ENCODE data around the gene ADAMTS15. TPM values are rescaled to one million over a fixed set of nuclear protein-coding genes. Genes with fewer than 3 reads are reported as not detected.

Gene ADAMTS15
- total RNA-seq, 1 donor from 2014 or later, result 1.2 TPM

DNA sequence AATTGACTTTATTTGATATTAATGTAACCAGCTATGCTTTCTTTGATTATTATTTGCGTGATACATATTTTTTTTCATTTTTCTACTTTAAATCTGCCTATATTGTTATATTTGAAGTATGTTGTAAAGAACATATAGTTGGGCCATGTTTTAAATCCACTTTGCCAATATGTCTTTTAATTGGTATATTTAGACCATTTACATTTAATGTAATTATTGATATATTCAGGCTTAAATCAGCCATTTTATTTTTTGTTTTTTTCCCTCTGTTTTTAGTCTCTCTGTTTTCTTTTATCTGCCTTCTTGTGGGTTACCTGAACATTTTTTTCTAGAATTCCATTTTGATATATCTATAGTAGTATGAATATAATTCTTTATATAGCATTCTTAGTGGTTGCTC lies 55.9 kb downstream of the ADAMTS15 start:
- H3K27me3 Mint-ChIP-seq, result no peaks in the 10 kb centered on the region
- H3K27ac Mint-ChIP-seq, result no peak overlapping the region
- no peak overlapping the region for H3K4me3 Mint-ChIP-seq (ENCODE audit: low read depth)
- no peaks in the 10 kb centered on the region for H3K4me1 Mint-ChIP-seq (ENCODE audit: low read depth)
- peaks cover 5% of the 10 kb centered on the region for H3K36me3 Mint-ChIP-seq (ENCODE audit: insufficient read depth)
- TF ChIP-seq, protein P1, sequence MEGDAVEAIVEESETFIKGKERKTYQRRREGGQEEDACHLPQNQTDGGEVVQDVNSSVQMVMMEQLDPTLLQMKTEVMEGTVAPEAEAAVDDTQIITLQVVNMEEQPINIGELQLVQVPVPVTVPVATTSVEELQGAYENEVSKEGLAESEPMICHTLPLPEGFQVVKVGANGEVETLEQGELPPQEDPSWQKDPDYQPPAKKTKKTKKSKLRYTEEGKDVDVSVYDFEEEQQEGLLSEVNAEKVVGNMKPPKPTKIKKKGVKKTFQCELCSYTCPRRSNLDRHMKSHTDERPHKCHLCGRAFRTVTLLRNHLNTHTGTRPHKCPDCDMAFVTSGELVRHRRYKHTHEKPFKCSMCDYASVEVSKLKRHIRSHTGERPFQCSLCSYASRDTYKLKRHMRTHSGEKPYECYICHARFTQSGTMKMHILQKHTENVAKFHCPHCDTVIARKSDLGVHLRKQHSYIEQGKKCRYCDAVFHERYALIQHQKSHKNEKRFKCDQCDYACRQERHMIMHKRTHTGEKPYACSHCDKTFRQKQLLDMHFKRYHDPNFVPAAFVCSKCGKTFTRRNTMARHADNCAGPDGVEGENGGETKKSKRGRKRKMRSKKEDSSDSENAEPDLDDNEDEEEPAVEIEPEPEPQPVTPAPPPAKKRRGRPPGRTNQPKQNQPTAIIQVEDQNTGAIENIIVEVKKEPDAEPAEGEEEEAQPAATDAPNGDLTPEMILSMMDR (IDR thresholded peaks at IDR 0.05; ENCODE audit: unreplicated experiment), result no peak
- peaks cover 39% of the 10 kb centered on the region for H3K9me3 Mint-ChIP-seq (ENCODE audit: low read depth)
- no peak for DNase-seq (ENCODE audit: low spot score, unreplicated experiment)

DNA sequence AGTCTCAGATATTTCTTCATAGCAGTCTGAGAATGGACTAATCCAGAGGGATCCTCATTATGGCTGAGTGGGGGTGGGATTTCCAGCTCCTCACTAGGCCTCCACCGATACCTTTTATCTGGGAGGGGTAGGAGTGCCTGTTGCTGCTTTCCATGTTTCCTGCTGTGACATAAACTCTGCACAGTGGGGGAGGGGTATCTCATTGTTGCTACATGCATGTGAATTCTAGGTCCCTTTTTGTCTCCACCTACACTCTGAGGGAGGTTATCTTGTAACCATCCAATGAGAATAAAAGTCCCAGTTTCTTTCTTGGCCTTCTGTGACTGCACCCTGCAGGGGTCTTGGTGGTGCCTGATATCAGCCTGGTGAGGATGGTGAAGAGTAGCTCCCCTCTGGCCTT lies 60.5 kb downstream of the ADAMTS15 start:
- TF ChIP-seq, protein P1 (IDR thresholded peaks at IDR 0.05; ENCODE audit: unreplicated experiment), result no peak
- Mint-ChIP-seq H3K36me3 (ENCODE audit: insufficient read depth) (peaks cover 3% of the 10 kb centered on the region), H3K27me3 (peaks cover 4% of the 10 kb centered on the region), H3K9me3 (ENCODE audit: low read depth) (peaks cover 30% of the 10 kb centered on the region), H3K4me3 (ENCODE audit: low read depth) (no peak overlapping the region), H3K4me1 (ENCODE audit: low read depth) (no peaks in the 10 kb centered on the region), H3K27ac (no peak overlapping the region)
- no peak for DNase-seq (ENCODE audit: low spot score, unreplicated experiment)

DNA sequence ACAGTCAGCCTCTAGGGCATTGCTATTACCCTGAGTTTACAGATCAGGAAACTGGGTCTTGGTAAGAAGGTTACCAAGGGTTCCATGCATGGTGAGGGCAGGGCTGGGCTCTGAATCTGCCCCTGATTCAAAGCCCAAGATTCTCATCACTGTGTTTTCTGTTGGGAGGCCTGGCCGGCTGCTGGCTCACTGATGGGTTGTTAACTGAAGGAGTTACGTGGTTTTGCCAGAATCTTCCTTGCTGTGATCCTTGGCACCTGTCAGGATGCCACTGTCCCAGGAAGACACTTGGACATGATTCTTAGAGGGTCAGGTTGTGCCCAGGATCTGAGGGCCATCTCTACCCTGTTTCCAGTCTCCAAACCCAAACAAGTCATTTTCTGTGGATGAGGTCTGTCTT lies 61.5 kb downstream of the ADAMTS15 start:
- TF ChIP-seq, protein P1 (IDR thresholded peaks at IDR 0.05; ENCODE audit: unreplicated experiment), result no peak
- Mint-ChIP-seq H3K27me3 (peaks cover 4% of the 10 kb centered on the region), H3K27ac (no peak overlapping the region), H3K4me1 (ENCODE audit: low read depth) (no peaks in the 10 kb centered on the region), H3K4me3 (ENCODE audit: low read depth) (no peak overlapping the region), H3K9me3 (ENCODE audit: low read depth) (peaks cover 25% of the 10 kb centered on the region), H3K36me3 (ENCODE audit: insufficient read depth) (peaks cover 3% of the 10 kb centered on the region)
- DNase-seq (ENCODE audit: low spot score, unreplicated experiment), result no peak

DNA sequence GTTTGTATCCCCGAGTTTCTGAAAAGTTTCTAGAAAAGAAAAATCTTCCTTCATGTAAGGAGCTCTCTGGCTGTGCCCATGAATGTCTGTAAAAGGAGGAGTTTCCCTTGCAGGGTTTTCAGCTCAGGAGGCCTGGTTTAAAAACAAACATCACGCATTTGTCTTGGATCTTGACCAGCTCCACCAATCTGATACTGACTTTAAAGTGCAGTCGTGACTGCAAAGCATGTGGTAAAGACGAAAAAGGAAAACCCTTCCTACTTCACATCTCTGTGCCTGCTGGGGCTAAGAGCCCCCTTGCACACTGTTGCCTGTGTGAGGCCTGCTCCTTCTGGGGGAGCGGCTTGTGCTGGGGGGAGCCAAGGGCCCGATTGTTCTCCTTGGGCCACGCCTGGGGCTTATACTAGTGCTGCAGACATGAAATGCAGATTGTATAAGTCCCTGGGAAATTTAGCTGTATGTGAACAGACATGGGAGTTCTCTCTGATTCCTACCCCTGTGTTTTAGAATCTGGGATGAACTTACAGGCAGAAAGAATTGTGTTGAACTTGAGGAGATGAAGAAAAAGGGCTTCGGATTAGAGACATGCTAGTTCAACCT lies 62.1 kb downstream of the ADAMTS15 start:
- no peak overlapping the region for H3K27ac Mint-ChIP-seq
- H3K4me3 Mint-ChIP-seq (ENCODE audit: low read depth), result no peak overlapping the region
- H3K36me3 Mint-ChIP-seq (ENCODE audit: insufficient read depth), result peaks cover under 1% of the 10 kb centered on the region
- no peaks in the 10 kb centered on the region for H3K4me1 Mint-ChIP-seq (ENCODE audit: low read depth)
- H3K27me3 Mint-ChIP-seq, result peaks cover 4% of the 10 kb centered on the region
- TF ChIP-seq, protein P1 (IDR thresholded peaks at IDR 0.05; ENCODE audit: unreplicated experiment), result no peak
- DNase-seq (ENCODE audit: low spot score, unreplicated experiment), result no peak
- peaks cover 19% of the 10 kb centered on the region for H3K9me3 Mint-ChIP-seq (ENCODE audit: low read depth)

DNA sequence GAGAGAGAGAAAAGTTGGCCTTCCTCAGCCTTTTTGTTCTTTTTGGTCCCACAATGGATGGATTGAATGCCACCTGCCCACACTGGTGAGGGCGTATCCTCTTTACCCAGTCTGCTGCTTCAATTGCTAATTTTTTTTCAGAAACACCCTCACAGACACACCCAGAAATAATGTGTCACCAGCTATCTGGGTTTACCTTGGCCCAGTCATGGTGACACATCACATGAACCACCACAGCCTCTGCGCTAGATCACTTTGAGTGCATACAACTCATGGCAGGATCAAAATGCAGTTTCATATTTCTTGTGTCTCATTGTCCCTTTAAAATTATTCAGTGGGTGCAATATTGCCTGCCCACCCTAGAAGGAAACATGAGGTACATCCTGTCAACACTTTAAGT lies 63.3 kb downstream of the ADAMTS15 start:
- no peak for DNase-seq (ENCODE audit: low spot score, unreplicated experiment)
- Mint-ChIP-seq H3K27me3 (peaks cover 4% of the 10 kb centered on the region), H3K4me1 (ENCODE audit: low read depth) (no peaks in the 10 kb centered on the region), H3K4me3 (ENCODE audit: low read depth) (no peak overlapping the region), H3K36me3 (ENCODE audit: insufficient read depth) (no peaks in the 10 kb centered on the region), H3K9me3 (ENCODE audit: low read depth) (peaks cover 9% of the 10 kb centered on the region), H3K27ac (no peak overlapping the region)
- TF ChIP-seq, protein P1 (IDR thresholded peaks at IDR 0.05; ENCODE audit: unreplicated experiment), result no peak
